ENCODE measurements around the gene GYPC. TPM values are rescaled to one million over a fixed set of nuclear protein-coding genes. Genes with fewer than 3 reads are reported as not detected.

The GYPC gene
- total RNA-seq, 1 donor from 2014 or later = 41.4 TPM

DNA sequence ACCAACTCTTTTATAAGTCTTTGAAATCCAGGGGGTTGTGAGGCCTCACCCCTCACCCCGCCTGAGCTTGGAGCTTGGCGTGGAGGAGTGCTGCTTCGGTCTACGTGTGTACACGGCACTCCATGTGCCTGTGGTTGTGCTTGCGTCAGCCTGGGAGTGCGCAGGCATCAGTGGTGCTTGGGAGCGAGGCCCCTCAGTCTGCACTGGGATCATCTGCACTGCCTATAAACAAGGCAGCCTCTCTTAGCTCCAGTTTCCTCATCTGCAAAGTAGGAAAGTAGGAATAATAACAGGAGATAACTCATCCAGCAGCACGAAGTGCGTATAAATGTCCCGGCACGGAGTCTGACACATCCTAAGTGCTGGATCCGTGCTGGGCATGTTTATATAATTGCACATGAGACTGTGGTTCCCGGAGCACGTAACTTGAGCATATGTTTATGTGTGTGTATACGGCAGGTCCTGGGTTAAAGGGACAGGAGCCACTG, 1.2 kb downstream of the GYPC start:
- Mint-ChIP-seq H3K36me3 (no peaks in the 10 kb centered on the region), H3K27ac (peak overlapping the region; percentile 91), H3K4me3 (peak overlapping the region; percentile 84), H3K9me3 (no peaks in the 10 kb centered on the region), H3K4me1 (peaks cover 53% of the 10 kb centered on the region), H3K27me3 (ENCODE audit: low read depth) (no peaks in the 10 kb centered on the region)
- DNase-seq (ENCODE audit: low spot score in 2 of 2, unreplicated experiment in 2 of 2) = no peak
- TF ChIP-seq, protein P1, sequence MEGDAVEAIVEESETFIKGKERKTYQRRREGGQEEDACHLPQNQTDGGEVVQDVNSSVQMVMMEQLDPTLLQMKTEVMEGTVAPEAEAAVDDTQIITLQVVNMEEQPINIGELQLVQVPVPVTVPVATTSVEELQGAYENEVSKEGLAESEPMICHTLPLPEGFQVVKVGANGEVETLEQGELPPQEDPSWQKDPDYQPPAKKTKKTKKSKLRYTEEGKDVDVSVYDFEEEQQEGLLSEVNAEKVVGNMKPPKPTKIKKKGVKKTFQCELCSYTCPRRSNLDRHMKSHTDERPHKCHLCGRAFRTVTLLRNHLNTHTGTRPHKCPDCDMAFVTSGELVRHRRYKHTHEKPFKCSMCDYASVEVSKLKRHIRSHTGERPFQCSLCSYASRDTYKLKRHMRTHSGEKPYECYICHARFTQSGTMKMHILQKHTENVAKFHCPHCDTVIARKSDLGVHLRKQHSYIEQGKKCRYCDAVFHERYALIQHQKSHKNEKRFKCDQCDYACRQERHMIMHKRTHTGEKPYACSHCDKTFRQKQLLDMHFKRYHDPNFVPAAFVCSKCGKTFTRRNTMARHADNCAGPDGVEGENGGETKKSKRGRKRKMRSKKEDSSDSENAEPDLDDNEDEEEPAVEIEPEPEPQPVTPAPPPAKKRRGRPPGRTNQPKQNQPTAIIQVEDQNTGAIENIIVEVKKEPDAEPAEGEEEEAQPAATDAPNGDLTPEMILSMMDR (IDR thresholded peaks at IDR 0.05; ENCODE audit: unreplicated experiment) = no peak

DNA sequence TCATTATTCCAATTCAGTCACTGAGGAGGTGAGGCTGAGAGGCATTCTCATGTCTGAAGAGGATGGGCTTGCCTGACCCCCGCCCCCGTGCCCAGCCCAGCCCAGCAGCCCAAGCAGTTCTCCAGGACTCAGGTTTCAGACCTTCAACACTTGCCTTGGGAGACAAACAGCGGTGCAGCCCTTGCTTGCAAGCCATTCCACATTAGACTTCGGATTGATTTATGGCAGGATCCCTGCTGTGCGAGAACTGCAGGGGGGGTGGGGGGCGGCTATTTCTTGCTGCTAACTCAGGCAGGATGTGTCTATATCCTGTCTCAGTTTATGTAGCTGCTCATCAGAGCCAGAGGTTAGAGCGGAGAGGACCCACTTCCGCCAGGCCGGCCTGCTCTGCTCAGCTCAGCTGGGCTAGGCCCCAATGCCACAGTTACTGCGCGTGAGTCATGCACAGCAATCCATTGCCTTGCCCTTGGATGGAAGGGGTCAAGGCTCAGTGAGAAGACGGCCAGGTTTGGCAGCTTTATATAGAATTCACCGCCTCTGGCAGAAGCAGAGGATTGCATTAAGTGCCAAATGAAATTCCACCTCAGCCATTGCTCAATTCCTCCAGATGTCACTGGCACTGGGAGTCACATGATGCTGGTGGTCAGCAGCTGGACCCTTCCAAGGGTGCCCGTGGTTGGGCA, 1.8 kb downstream of the GYPC start:
- H3K4me3 Mint-ChIP-seq = peak overlapping the region; percentile 84
- peaks cover 55% of the 10 kb centered on the region for H3K4me1 Mint-ChIP-seq
- H3K9me3 Mint-ChIP-seq = no peaks in the 10 kb centered on the region
- H3K27ac Mint-ChIP-seq = peak overlapping the region; percentile 91
- H3K36me3 Mint-ChIP-seq = no peaks in the 10 kb centered on the region
- no peak for DNase-seq (ENCODE audit: low spot score in 2 of 2, unreplicated experiment in 2 of 2)
- TF ChIP-seq, protein P1 (IDR thresholded peaks at IDR 0.05; ENCODE audit: unreplicated experiment) = no peak
- no peaks in the 10 kb centered on the region for H3K27me3 Mint-ChIP-seq (ENCODE audit: low read depth)

DNA sequence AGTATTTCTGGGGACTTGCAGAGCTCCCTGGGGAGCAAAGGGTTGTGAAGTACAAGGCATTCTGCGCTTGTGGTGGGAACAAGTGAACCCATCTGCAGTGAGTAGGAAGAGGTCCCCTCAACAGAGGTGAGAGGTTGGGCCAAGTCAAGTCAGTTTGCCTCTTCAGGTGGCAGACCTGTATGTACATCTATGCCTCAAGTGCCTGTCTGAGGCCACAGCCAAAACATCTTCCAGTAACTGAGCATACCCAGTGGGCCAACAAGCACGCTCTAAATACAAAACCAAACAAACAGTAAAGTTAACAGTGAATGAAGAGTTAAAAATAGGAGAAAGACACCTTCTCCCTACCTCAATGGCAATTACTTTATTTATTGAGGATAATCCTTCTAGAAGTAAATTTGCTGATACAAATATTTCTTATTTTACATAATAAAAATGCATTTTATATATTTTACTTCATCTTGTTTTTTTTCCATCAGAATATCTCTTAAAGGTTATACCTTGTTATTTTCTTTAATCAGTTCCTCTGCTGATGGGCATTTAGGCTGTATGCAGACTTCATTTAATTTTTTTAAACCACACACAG, 2.5 kb downstream of the GYPC start:
- H3K27me3 Mint-ChIP-seq (ENCODE audit: low read depth) = no peaks in the 10 kb centered on the region
- H3K4me3 Mint-ChIP-seq = no peak overlapping the region

DNA sequence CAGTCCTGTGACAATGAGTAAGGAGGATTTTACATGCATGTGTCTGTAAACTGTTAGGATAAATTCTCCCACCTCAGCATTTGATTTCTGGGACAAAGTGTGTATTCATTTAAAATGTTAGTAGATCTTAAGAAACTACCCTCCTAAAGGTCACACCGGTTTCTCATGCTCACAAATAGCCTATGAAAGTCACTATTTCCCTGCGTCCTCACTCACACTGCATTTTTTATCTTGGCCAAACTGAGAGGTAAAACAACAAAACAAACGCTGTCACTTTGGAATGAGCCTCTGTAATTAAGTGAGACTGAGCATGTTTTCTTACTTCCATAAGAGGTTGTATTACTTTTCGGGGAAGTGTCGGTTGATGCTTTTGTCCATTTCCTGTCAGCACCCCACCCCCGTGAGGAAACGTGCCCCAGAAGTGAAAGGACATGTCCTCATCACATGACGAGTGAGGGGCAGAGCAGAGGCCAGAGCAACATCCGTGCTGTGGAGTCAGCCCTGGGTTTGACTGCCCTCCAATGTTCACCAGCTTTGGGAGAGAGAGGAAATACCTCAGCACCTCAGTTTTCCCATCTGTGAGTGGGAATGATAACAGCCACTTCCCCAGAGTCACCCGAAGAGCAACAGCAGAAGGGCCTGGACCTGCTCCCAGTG, 3.1 kb downstream of the GYPC start:
- no peaks in the 10 kb centered on the region for H3K9me3 Mint-ChIP-seq
- no peak overlapping the region for H3K4me3 Mint-ChIP-seq
- H3K27me3 Mint-ChIP-seq (ENCODE audit: low read depth) = no peaks in the 10 kb centered on the region
- TF ChIP-seq, protein P1 (IDR thresholded peaks at IDR 0.05; ENCODE audit: unreplicated experiment) = no peak
- H3K27ac Mint-ChIP-seq = peak overlapping the region; percentile 8
- peaks cover 56% of the 10 kb centered on the region for H3K4me1 Mint-ChIP-seq
- H3K36me3 Mint-ChIP-seq = no peaks in the 10 kb centered on the region
- no peak for DNase-seq (ENCODE audit: low spot score in 2 of 2, unreplicated experiment in 2 of 2)

More for the DNA sequence above, 2.5 kb downstream of the GYPC start:
- Mint-ChIP-seq H3K36me3 (no peaks in the 10 kb centered on the region), H3K4me1 (peaks cover 52% of the 10 kb centered on the region), H3K9me3 (no peaks in the 10 kb centered on the region), H3K27ac (peak overlapping the region; percentile 91)
- TF ChIP-seq, protein P1 (IDR thresholded peaks at IDR 0.05; ENCODE audit: unreplicated experiment) = no peak
- no peak for DNase-seq (ENCODE audit: low spot score in 2 of 2, unreplicated experiment in 2 of 2)

DNA sequence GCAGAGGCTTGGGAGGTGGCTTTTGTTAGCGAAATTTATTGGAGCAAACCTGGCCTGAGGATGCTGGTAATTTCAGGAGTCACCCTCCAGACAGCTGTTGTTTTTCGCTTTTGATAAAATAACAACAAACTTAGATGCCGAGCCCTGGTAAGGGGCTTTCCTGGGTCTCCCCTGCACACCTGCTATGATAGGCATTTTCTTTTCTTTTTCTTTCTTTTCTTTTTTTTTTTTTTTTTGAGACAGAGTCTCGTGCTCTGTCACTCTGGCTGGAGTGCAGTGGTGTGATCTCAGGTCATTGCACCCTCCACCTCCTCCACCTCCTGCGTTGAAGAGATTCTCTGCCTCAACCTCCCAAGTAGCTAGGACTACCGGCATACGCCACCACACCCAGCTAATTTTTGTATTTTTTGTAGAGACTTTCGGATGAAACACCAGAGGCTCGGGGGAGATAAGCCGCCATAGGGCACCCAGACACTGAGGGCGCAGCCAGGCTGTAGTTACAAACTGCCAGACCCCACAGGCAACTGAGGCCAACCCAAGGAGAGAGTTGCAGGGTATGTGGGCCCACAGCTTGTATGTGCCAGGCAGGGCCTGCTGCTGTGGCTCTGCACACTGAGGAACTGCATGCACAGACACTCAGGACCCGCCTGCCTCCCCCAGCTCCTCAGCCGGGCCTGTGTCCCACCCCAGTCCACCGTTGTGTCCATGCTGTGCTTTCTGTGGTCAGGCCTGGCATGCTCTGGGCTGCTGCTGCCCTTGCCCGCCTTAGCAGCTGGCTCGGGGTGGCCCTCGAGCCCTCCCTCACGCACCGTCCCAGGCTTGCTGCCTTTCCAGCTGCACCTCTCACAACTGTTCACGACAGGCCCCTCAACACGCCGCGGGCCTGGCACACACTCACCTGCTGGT, 3.9 kb downstream of the GYPC start:
- DNase-seq (ENCODE audit: low spot score in 2 of 2, unreplicated experiment in 2 of 2) = no peak
- Mint-ChIP-seq H3K36me3 (no peaks in the 10 kb centered on the region), H3K4me3 (no peak overlapping the region), H3K27me3 (ENCODE audit: low read depth) (no peaks in the 10 kb centered on the region), H3K4me1 (peaks cover 59% of the 10 kb centered on the region), H3K27ac (no peak overlapping the region), H3K9me3 (no peaks in the 10 kb centered on the region)
- TF ChIP-seq, protein P1 (IDR thresholded peaks at IDR 0.05; ENCODE audit: unreplicated experiment) = no peak
